ENCODE data around the gene SLC35A4.
"Not testable (repeated sequence)": the region's sequence is repeated elsewhere in the genome, so short reads cannot be mapped to it uniquely, and the experiment has no call there.

The SLC35A4 gene

DNA sequence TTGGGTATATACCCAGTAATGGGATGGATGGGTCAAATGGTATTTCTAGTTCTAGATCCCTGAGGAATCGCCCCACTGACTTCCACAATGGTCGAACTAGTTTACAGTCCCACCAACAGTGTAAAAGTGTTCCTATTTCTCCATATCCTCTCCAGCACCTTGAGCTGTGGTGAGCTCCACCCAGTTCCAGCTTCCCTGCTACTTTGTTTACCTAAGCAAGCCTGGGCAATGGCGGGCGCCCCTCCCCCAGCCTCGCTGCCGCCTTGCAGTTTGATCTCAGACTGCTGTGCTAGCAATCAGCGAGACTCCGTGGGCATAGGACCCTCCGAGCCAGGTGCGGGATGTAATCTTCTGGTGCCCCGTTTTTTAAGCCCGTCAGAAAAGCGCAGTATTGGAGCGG is 28.4 kb downstream of the SLC35A4 start:
- not testable (repeated sequence) for DNase-seq

DNA sequence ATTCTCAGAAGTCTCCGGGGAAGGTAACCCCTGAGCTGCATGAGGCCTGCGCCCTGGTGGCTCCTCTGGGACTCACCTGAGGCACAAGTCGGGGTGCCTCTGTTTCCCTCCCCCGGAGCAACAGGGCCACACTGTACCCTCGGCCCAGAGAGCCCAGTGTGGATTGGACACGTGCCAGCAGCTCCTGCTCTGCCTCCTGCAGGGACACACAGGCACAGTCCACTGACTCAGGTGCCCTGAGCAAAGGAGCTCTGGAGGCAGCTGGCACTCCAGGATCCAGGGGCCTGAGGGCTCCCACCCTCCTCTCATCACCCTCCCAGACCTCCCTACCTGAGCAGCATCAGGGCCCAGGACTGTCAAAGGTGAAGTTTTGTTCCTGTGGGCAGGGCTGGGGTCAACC is 29.5 kb downstream of the SLC35A4 start:
- DNase-seq = no peak

DNA sequence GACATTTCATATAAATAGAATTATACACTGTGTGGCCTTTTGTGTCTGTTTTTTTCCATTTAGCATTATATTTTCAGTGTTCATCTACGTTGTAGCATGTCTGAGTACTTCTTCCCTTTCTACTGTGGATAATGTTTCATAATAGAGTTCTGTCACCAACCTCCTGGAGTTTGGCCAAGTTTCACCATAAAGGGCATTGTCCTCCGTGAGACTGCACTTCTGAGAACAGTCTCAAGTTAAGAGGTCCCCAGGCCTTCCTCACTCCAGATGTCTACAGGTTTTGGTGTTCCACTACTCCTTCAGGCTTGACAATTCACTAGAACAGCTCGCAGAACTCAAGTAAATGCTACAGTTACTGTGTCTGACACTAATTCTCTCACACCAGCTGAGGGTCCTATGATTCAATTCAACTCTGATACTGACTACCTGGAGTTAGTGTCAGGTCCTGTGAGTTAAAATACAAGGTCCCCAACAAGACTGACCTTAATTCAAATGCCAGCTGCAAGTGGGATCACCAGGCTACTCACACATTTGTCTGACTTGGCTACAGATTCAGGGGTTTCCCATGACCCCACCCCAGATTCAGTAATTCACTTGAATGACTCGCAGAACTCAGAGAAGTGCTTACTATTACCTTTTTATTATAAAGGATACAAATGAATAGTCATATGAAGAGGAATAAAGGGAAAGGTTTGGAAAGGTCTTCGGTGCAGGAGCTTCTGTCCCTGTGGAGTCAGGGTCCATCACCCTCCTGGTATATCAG is 31.1 kb downstream of the SLC35A4 start:
- DNase-seq = peak; percentile 96

DNA sequence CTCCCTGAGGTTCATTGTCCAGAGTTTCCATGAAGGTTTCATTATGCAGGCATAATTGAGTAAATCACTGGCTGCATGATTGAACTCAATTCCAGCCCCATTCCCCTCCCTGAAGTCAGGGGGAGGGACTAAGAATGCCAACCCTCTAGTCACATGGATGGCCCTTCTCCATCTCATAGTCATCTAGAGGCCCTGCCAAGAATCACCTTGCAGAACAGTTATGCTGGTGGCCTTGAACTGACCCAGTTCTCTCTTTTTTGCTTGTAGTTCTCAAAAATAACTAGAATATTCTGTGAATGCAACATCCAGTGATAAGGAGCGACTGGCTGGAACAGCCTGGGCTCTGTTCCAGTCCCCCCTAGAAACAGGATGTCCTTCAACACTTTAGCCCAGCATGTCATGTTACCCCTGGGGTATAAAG is 31.7 kb downstream of the SLC35A4 start:
- DNase-seq = no peak

DNA sequence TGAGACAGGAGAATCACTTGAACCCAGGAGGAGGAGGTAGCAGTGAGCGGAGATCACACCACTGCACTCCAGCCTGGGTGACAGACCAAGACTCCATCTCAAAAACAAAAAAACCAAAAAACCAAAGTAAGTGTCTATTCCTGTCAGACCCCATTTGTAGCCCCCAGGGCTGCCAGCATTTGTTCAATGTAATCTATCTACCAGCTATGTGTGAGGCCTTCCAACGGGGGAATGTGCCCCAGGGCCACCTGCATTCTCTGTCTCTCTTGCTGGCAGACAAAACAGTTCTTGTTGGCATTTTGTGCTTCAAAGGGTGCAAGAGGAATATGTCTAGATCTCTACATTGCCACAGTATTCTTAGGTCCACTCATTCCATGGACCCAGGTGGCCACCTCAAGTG is 34.2 kb downstream of the SLC35A4 start:
- no peak for DNase-seq

DNA sequence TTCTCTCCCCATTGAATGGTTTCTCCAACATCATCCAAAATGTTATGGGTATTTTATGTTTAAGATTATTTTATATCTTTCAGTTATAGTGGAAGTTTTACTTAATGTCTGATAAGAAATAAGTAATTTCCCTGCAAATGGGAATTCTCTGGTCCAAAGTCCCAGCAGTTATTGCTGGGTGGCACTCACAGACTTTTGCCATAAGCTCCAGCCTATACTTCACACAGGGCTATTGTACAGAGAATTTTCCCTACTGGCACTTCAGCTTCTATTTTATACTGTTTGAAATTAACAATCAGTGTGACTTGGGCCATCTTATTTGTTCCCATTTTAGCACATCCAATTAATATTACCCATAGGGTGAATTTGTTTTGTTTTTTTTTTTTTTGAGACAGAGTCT is 35.5 kb downstream of the SLC35A4 start:
- no peak for DNase-seq

DNA sequence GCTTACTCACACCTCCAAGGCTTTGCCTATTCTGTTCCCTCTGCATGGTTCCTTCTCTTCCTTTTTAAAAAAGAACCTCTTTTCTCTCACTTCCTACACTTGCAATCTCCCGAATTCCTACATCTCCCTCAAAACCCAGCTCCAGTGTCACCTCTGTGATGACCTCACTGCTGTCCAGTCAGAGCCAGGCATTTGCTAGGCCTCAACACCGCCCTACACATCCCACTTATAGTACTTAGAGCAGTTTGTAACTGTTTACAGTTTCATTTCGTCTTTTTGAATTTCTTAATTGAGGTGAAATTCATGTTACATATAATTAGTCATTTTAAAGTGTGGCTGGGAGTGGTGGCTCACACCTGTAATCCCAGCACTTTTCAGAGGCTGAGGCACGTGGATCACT is 37.5 kb downstream of the SLC35A4 start:
- DNase-seq = peak; percentile 84

DNA sequence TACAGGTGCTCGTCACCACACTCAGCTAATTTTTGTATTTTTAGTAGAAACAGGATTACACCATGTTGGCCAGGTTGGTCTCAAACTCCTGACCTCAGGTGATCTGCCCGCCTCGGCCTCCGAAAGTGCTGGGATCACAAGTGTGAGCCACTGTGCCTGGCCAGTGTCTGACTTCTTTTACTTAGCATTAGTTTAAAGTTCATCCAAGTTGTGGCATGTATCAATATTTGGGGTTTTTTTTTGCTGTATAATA is 38.7 kb downstream of the SLC35A4 start:
- not testable (repeated sequence) for DNase-seq

DNA sequence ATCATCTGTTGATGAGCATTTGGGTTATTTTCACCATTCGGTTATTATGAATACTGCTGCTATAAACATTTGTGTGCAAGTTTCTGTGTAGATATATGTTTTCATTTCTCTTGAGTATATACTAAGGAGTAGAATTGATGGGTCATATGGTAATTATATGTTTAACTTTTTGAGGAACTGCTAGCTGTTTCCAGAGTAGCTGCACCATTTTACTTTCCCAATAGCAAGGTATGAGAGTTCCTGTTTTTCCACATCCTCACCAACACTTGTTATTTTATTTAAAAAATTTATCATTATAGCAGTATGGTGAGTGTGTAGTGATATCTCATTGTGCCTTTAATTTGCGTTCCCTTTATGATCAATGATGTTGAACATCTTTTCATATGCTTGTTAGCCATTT is 39.1 kb downstream of the SLC35A4 start:
- DNase-seq = no peak

DNA sequence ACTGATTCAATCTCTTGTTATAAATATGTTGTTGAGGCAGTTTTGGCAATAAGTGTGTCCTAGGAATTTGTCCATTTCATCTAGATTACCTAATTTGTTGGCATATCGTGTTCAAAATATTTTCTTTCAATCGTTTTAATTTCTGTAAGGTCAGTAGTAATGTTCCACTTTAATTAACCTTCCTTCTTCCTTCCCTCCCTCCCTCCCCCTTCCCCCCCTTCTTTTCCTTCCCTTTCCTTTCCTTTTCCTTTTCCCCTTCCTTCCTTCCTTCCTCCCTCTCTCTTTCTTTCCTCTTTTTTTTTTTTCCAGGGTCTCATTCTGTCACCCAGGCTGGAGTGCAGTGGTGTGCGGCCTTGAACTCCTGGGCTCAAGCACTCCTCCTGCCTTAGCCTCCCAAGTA is 41.3 kb downstream of the SLC35A4 start:
- no peak for DNase-seq

DNA sequence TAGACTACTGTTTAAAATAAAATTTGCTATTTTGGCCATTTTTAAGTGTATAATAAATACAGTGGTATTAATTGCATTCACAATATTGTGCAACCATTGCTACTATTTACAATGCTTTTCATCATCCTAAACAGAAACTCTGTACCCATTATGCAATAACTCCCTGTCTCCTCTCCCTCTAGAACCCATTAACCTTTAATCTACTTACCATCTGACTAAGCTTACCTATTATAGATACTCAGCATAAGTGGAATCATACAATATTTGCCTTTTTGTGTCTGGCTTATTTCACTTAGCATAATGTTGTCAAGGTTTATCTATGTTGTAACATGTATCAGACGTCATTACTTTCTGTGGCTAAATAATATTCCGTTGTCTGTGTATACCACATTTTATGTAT is 42.4 kb downstream of the SLC35A4 start:
- peak; percentile 59 for DNase-seq

DNA sequence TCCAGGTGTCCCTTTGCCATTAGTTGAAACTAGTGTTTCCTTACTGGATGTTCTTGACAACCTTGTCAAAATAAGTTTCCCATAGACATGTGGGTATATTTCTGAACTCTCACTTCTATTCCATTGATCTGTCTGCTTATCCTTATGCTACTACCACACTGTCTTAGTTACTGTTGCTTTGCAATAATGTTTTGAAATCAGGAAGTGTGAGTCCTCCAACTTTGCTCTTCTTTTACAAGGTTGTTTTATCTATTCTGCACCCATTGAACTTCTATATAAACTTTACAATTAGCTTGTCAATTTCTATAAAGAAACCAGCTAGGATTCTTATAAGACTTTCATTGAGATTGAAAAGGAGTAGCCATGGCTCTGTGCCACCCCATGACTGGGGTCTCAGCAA is 44.1 kb downstream of the SLC35A4 start:
- DNase-seq = no peak

DNA sequence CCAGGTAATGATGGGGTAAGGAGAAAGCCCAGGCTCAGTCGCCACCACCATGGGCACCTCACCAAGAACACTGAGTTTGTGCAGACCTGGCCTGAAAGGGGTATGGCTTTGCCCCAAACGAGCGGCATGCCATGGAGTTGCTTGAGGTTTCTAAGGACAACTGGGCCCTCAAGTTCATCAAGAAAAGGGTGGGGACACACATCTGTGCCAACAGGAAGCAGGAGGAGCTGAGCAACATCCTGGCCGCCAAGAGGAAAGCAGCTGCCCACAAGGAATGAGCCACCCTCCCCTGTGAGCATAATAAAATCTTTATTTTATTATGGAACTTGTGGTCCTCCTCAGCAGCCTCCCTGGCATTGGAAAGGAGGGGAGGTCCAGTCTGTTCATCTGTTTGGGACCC is 44.5 kb downstream of the SLC35A4 start:
- DNase-seq = peak; percentile 83

DNA sequence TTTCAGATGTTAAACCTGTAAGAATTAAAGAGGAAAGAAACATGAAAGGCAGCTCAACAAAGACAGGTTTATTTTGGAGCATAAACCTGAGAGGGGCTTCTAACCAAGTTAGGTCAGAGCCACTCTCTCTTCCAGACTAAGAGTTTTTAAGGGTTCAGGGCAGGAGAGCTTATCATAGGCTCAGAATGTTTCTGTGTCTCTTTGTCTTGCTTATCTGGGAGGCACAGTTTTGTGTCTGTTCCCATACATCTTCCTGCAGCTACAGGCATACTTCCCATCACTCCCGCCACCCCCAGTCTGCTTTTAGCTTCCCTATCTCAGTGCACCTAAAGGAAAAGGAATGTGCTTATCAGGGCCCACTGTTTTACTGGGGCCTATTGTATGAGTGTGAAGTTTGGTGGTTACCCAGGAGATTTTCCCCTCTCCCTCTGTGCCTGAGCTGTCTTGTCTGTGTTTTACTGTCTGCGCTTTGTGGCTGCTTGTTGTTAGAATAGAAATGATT is 46.4 kb downstream of the SLC35A4 start:
- DNase-seq = no peak

All from suppressor macrophage treated with lipopolysaccharide for 4 hours (primary cell).